ENCODE measurements around the gene DEFB132.

Gene DEFB132

DNA sequence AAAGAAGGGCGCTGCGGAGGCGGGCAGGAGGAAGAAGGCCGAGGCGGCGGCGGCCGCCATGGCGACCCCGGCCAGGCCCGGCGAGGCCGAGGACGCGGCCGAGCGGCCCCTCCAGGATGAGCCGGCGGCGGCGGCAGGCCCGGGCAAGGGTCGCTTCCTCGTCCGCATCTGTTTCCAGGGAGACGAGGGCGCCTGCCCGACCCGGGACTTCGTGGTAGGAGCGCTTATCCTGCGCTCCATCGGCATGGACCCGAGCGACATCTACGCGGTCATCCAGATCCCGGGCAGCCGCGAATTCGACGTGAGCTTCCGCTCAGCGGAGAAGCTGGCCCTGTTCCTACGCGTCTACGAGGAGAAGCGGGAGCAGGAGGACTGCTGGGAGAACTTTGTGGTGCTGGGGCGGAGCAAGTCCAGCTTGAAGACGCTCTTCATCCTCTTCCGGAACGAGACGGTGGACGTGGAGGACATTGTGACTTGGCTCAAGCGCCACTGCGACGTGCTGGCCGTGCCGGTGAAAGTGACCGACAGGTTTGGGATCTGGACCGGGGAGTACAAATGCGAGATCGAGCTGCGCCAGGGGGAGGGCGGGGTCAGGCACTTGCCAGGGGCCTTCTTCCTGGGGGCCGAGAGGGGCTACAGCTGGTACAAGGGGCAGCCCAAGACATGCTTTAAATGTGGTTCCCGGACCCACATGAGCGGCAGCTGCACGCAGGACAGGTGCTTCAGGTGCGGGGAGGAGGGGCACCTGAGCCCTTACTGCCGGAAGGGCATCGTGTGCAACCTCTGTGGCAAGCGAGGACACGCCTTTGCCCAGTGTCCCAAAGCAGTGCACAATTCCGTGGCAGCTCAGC is 40.6 kb downstream of the DEFB132 start:
- DNase-seq = peak; percentile 9

DNA sequence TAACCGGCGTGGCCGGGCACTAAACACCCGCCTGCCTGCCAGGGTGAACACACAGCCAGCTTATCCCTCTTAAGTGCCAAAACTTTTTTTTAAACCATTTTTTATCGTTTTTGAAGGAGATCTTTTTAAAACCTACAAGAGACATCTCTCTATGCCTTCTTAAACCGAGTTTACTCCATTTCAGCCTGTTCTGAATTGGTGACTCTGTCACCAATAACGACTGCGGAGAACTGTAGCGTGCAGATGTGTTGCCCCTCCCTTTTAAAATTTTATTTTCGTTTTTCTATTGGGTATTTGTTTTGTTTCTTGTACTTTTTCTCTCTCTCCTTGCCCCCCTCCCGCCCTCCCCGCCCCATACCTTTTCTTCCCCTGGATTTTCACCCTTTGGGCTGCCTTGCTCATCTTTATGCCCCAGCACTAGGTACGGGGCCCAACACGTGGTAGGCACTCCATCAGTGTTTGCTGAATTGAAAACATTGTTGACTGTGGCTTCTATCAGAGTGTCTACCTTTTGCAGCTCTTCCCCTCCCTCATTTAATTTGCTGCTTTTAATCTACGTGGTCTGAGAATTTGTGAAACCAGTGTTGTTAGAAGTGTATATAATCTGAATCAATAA is 41.4 kb downstream of the DEFB132 start:
- no peak for DNase-seq

DNA sequence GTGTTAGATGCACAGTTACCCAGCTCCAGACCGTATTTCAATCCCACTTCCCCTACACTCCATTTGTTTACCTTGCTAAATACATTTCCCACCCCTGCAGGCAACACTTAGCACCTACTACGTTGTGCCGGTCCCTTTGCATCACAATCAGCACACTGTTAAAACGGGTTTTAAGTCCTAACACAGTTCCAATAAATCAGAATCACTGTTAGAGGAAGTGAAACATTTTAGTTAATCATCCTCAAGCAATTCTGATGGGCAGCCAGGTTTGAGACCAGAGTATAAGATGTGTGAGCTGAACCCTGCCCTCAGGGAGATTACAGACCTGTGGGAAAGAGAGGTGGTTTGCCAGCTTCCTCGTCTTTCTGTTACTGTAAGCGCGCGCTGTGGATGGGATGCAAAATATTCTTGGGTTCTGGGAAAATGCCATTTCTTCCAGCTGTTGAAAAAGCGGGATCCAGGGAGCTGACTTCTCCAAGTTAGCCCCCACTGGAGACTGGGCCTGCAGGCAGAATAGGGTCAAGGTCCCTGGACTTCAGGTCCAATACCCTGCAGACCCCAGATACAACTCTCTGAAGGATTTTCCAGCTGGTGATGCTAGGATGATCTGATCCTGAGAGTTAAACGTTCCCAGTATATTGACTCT is 42.9 kb downstream of the DEFB132 start:
- DNase-seq = no peak

DNA sequence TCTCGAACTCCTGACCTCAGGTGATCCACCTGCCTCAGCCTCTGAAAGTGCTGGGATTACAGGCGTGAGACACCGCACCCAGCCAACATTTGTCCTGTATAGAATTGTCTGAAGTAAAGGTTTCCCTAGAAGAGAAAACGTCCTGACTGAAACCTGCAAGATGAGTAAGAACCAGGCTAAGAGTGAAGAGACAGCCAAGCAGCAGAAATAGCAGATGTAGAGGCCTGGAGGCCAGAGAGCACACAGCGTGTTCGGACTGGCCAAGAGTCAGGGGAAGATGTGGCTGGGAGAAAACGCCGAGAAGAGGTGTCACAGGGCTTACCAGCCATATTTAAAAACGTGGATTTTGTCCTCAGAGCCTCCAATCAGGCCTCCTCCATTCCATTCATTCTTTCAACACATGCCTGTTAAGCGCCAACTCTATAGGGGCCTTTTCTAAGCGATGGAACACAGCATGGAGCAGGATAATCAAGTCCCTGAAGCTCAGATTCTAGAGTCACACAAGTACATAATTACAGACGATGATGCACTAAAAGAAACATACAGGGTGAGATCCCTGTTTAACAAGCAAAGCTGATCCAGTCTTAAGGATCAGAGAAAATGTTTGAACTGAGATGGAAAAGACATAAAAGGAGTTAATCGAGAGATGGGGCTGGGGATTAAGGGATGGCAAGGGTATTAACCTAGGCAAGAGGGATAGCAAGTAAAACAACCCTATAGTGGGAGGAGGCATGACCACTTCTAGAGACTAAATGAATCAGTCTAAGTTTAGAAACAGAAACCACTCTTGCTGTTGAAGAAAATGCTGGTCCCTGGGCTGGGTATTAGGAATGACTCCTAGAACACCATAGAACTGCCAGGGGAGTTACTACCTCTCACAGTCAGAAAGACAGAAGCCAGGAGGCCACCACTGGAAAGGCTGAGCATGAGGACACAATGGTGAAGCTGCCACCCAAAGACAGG is 44.6 kb downstream of the DEFB132 start:
- no peak for DNase-seq

DNA sequence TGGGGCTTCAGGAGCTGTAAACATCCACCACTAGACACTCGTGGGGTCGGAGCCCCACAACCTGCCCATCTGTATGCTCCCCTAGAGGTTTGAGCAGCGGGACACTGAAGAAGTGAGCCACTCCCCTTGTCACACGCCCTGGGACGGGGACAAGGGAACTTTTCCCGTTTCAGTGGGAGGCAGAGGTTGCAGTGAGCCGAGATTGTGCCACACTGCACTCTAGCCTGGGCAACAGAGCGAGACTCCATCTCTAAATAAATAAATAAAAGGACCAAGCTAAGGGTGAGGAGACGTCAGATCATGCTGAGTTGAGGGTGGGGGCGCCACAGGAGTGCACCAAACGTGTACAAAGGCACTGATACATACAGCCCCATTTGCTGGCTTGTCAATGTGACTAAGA is 48.2 kb downstream of the DEFB132 start:
- no peak for DNase-seq

DNA sequence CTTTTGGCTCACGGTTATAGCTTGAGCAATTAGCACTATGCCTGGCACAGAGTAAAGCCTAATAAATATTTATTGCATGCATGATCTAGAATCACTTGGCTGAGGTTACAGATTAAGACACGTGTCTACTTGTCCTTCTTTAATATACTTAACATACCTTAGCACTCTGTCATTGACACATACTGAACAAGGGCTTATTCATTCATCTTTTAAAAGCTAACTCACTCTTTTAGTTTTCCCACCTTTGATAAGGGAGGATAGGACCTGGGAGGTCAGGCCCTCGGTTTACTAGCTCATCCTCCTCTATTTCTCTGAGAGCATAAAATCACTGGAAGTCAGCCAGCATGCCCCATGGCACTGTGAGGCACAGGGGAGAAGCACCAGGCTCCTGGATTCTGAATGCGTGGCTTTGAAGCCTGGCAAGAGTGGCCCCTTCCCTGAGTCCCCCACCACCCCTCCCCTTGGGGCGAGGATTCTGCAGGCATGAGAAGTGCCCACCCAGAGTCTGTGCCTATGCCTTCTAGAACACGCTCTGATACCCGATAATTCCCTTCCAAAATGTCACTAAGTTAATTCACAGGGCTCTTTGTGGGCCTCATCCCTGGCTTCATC is 51.0 kb downstream of the DEFB132 start:
- DNase-seq = no peak

DNA sequence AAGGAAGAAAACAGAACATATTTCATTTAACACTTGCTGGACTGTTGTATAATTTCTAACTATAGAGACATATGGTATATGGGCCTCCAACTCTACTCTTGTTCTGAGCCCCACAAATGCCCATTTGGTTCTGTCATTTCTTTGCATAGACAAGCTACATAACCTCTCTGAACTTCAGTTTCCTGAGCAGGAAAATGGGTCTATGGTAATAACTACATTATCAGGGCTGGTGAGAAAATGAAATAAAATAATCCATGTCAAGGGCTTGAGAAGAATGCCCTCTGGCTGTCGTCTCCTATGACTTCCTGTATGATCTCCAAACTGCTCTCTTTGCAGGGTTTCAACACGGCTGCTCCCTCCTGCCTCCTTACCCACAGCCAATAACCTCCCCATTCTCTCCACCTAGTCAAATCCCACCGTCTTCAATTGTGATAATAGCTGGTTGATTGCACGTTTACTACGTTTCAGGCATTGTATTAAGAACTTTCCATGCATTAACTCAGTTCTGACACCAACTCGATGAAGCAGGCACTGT is 51.8 kb downstream of the DEFB132 start:
- DNase-seq = no peak

DNA sequence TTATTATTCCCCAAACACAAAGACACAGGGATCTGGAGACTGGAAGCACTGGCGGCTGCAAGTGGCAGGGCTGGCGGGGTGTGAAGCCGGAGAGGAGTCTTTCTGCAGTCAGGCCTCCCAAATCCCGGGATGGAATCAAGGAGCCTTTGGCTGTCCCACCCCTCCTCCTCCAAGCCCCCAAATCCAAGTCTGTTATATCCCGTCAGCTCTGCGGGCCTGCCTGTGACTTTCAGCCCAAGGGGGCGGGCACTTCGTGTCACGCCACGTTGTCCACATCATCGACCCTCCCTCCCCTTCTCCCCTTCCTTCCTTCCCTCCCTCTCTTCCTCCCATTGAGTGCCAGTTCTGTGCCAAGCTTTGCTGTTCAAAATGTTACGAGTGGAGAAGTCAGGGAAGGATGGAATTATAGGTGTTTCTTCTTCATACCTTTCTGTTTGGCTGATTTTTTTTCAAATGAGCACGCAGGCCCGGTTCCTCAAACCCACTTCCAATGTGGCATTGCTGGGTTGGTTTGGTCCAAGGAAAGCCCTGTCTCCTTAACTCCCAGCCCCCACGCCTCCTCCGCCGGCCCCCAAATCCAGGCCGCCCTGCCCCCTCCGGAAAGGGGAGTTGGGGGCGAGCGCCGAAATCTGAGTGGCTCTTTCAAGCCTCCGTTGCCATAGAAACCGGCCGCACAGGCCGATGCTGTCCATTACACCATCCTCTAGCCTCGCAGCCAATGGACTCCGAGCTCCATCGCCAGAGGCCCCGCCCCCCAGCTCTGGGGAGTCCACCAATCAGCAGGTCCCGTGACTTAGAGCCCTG is 52.5 kb downstream of the DEFB132 start:
- DNase-seq = peak; percentile 66

DNA sequence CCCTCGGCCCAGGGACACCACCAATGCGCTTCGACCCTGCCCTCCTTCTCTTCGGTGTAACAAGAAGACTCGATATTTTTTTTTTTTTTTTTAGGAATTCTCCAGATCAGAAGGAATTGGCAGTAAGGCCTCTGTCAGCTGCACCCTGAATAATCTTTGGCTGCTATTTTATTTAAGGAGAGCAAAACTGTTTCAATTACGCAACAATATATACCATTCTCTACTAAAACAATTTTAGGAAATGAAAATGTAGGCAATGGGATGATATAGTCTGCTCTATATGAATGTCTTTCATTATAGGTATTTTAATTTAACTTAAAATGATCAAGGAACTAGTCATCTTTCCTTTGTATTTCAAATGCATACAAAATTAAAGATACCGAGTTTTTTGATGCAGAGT is 53.1 kb downstream of the DEFB132 start:
- no peak for DNase-seq
